HG03039 (cell line): ENCODE measurements around the gene CDHR5.

Experiments used
- ATAC-seq: cut with Tn5 transposase; IDR thresholded peaks from one replicate; pipeline ENCODE4 v1.9.1; 2021; ENCODE audit warnings: mild to moderate bottlenecking, moderate library complexity; ENCODE audit not compliant: unreplicated experiment

Gene CDHR5

DNA sequence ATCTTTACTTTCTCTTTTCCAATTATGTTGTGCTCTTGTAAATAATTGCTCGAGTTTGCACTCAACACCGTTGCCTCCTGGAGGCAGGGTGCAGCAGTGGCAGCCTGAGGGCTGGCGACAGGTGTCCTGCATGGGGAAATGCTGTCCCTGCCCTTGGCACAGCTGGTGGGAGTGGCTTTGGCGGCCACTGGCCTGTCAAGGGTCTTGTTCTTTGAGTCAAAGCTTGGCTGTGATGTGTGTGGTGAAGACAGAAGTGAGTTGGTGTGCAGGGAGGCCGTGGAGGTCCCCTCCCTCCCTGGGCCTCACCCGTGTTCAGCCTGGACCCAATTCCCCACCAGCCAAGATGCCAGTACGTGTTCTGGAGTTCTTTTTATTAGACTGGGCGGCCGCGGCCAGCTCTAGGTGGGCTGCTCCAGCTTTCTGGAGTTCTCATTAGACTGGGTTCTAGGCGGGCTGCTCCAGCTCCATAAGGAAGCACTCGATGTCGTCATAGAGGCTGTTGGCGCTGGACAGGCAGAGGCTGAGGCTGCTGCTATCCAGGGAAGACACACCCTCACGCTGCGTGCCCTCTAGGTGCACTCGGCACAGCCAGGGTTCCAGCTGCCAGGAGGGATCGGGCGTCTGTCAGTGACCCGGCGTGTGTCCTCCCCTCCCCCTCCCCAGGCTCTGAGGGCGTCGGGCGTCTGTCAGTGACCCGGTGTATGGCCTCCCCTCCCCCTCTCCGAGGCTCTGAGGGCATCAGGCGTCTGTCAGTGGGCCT, 12.4 kb downstream of the CDHR5 start:
- ATAC-seq, result no peak

GRCh38 chr11:611001-611996, 13.5 kb downstream of the CDHR5 start:
- ATAC-seq, result no peak

GRCh38 chr11:610146-610801, 14.5 kb downstream of the CDHR5 start:
- ATAC-seq, result no peak

DNA sequence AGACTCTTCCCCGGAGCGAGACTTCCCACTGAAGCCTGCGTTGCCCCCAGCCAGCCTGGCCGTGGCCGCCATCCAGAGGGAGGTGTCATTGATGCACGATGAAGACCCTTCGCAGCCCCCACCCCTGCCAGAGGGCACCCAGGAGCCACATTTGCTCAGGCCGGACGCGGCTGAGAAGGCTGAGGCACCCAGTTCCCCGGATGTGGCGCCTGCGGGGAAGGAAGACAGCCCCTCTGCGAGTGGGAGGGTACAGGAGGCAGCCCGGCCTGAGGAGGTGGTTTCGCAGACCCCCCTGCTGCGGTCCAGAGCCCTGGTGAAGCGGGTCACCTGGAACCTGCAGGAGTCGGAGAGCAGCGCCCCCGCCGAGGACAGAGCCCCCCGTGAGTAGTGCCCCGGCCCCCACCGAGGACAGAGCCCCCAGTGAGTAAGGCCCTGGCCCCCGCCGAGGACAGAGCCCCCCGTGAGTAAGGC, 15.4 kb downstream of the CDHR5 start:
- no peak for ATAC-seq

GRCh38 chr11:608791-609251, 15.9 kb downstream of the CDHR5 start:
- ATAC-seq, result no peak

DNA sequence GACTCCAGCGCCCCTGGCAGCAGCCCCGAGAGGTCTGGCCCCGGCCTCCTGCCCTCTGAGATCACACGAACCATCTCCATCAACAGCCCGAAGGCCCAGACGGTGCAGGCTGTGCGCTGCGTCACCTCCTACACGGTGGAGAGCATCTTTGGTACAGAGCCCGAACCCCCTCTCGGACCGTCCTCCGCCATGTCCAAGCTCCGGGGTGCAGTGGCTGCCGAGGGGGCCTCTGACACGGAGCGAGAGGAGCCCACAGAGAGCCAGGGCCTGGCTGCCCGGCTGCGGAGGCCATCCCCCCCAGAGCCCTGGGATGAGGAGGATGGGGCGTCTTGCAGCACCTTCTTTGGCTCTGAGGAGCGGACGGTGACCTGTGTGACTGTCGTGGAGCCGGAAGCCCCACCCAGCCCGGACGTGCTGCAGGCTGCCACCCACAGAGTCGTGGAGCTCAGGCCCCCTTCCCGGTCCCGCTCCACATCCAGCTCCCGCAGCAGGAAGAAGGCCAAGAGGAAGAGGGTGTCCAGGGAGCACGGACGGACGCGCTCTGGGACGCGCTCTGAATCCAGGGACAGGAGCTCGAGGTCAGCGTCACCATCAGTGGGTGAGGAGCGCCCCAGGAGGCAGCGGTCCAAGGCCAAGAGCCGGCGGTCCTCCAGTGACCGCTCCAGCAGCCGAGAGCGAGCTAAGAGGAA, 16.6 kb downstream of the CDHR5 start:
- ATAC-seq, result no peak

DNA sequence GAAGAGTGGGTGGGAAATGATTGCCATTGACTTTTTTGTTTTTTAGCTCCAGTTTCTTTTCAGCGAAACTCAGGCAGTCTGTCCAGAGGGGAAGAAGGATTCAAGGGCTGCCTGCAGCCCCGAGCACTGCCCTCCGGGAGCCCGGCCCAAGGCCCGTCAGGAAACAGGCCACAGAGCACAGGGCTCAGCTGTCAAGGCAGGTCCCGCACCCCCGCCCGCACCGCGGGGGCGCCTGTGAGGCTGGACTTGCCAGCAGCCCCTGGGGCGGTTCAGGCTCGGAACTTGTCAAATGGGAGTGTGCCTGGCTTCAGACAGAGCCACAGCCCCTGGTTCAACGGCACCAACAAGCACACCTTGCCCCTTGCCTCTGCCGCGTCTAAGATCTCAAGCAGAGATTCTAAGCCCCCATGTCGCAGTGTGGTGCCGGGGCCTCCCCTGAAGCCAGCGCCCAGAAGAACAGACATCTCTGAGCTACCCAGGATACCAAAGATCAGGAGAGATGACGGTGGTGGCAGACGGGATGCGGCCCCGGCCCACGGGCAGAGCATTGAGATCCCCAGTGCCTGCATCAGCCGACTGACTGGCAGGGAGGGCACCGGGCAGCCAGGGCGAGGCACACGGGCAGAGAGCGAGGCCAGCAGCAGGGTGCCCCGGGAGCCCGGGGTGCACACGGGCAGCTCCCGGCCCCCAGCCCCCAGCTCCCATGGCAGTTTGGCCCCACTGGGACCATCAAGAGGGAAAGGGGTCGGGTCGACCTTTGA, 17.6 kb downstream of the CDHR5 start:
- ATAC-seq, result no peak

DNA sequence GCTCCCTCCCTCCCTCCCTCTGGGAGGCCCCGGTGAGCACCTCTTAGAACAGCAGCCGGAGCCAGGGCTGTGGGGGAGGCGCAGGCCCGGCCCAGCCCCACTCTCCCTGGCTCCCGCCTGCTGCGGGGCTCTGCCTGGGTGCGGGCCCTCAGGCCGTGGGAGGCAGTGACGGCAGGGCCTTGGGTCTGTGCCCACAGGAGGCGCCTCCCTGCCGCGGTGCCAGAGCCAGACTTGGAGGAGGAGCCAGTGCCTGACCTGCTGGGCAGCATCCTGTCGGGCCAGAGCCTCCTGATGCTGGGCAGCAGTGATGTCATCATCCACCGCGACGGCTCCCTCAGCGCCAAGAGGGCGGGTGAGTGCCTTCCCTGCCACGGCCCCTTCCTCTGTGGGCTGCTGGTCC, 18.5 kb downstream of the CDHR5 start:
- no peak for ATAC-seq

GRCh38 chr11:605286-606129, 19.2 kb downstream of the CDHR5 start:
- no peak for ATAC-seq

- ATAC-seq, result no peak
These were observed 21.6 kb downstream of the CDHR5 start for GRCh38 chr11:603154-603553.

DNA sequence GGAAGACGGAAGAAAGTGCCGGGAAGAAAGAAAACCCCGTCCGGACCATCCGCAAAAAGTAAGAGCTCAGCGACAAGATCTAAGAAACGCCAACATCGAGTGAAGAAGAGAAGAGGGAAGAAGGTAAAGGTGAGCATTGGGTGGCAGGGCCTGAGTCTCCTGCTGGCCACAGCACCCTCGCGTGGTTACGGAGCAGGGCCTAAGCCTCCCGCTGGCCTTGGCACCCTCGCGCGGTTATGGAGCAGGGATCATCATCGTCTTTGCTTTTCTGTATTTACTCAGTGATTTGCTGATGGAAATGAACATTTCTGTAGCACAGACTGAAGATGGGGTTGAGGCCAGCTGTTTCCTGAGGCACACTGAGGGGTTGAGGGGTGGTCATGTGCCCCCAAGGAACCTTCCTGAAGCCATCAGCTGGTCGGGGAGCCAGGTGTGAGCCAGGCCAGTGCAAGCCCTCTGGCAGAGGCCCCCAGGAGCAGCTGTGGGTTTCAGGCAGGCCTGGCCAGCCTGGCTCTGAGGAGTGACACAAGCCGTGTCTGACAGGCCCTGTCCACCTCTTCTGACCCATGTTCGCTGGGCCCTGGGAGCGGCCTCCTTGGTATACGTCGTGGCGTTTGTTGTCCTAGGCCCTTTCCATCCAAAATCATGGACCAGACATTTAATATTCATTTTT, 23.0 kb downstream of the CDHR5 start:
- ATAC-seq, result no peak

GRCh38 chr11:598005-598680, 26.6 kb downstream of the CDHR5 start:
- ATAC-seq, result no peak

DNA sequence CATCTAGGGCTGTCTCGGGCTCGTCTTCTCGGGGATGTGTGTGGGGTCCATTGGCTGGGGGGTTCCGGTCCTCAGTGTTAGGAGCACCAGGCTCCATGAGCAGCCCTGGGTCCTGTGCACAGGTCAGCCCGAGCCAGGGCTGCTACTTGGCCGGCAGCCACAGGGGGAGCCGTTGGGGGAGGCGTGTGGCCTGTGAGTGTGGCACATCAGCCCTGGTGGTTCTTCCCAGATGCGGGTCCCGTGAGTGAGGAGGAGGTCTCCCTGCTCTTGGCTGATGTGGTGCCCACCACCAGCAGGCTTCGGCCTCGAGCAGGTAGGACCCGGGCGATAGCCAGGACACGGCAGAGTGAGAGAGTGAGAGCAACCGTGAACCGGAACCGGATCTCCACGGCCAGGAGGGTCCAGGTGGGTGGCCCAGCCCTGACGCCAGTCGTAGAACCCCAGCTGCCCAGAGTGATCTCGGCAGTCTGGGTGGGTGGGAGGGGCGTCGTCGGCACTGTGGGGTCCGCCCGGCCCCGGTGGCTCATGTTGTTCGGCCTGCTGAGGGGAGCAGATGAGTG, 27.5 kb downstream of the CDHR5 start:
- ATAC-seq, result no peak

- no peak for ATAC-seq
These were observed 28.4 kb downstream of the CDHR5 start for GRCh38 chr11:596374-596773.

DNA sequence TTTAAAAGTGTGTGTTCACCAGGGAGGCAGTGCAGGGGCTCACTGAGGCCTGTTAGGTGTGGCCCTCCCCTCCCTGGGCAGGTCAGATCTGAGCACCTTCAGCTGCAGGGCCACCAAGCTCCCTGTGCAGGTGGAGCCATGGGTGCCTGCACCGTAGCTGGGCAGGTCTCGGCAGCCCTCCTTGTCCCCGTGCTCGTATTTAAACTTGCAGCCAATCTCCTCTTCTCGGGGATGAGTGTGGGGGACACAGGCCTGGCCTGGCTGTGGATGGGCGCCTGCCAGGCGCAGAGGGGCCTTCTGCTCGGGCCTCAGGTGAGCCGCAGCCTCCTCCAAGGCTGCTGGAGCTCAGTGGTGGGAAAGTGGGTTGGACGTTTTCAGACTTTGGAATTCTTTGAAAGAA, 29.4 kb downstream of the CDHR5 start:
- ATAC-seq, result no peak

- no peak for ATAC-seq
These were observed 31.4 kb downstream of the CDHR5 start for GRCh38 chr11:593347-593746.

- ATAC-seq, result no peak
These were observed 31.8 kb downstream of the CDHR5 start for GRCh38 chr11:592918-593317.

DNA sequence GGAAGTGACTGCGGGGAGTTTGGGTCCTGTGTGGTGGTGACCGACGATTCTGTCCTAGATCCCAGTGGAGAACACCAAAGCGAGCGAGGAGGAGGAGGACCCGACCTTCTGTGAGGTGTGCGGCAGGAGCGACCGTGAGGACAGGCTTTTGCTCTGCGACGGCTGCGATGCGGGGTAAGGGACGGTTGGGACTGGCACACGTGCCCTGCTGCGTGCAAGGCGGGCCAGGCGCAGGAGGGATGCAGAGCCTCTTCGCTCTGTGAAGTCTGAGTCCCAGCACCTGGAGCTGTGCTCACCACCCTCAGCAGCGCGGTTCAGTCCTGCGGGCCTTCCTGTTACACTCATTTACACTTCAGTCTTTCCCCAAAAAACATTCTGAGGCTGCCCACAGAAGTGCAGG, 32.3 kb downstream of the CDHR5 start:
- no peak for ATAC-seq
